Measurements from ENCODE around the gene WDR43.

WDR43 gene

GRCh38 chr2:28904802-28905457 is 10.5 kb downstream of the WDR43 start:
- Histone ChIP-seq H2BK5ac (ENCODE audit: low read length) (no peak overlapping the region), H3K18ac (ENCODE audit: low read length) (no peak overlapping the region), H3K4me2 (ENCODE audit: insufficient read depth, low read length, poor library complexity, severe bottlenecking) (no peak overlapping the region), H3K27ac (replicated peaks; ENCODE audit: low read length) (no peak overlapping the region), H3K4me1 (ENCODE audit: control insufficient read depth in 2 of 2, insufficient read depth in 1 of 2, low read depth in 1 of 2, low read length in 2 of 2) (peaks cover 0 to 4% of the 10 kb centered on the region in 2 donors), H3K9me3 (replicated peaks in 1 of 2; ENCODE audit: control insufficient read depth in 2 of 2, insufficient read depth in 1 of 2, low read depth in 1 of 2, low read length in 2 of 2) (no peaks in the 10 kb centered on the region), H4K8ac (ENCODE audit: low read depth, low read length) (no peak overlapping the region), H3K23ac (ENCODE audit: low read depth, low read length, poor library complexity) (no peak overlapping the region), H3K4me3 (ENCODE audit: low read length in 2 of 2) (no peak overlapping the region), H4K91ac (ENCODE audit: low read depth, low read length, poor library complexity) (no peak overlapping the region), H3K4ac (ENCODE audit: low read length) (no peak overlapping the region), H3K79me1 (ENCODE audit: low read depth, low read length) (peaks cover 3% of the 10 kb centered on the region), H3K14ac (ENCODE audit: low read length) (no peak overlapping the region), H3K27me3 (ENCODE audit: control insufficient read depth in 3 of 3, insufficient read depth in 3 of 3, low read depth in 1 of 3, low read length in 3 of 3) (no peaks in the 10 kb centered on the region), H2AK5ac (ENCODE audit: low read depth, low read length) (no peak overlapping the region), H2BK12ac (ENCODE audit: low read length) (no peak overlapping the region), H2AFZ (ENCODE audit: low read length) (no peak overlapping the region), H2BK120ac (ENCODE audit: low read depth, low read length) (no peak overlapping the region), H2BK15ac (ENCODE audit: low read length) (no peak overlapping the region), H3K9ac (ENCODE audit: low read depth, low read length, poor library complexity) (no peak overlapping the region), H3K36me3 (replicated peaks in 1 of 2; ENCODE audit: control insufficient read depth in 2 of 2, insufficient read depth in 2 of 2, low read length in 2 of 2) (peaks cover 28 to 90% of the 10 kb centered on the region in 2 donors)
- no CpG with 5 or more reads among the region's 2 CpGs for WGBS, 2 donors (ENCODE audit: extremely low coverage in 2 of 2, insufficient read length in 2 of 2, insufficient replicate concordance in 1 of 2)
- no peak for DNase-seq (ENCODE audit: low spot score)

- Histone ChIP-seq H3K4me3 (ENCODE audit: low read length in 2 of 2) (no peak overlapping the region), H3K4me2 (ENCODE audit: insufficient read depth, low read length, poor library complexity, severe bottlenecking) (no peak overlapping the region), H3K27ac (replicated peaks; ENCODE audit: low read length) (no peak overlapping the region), H4K8ac (ENCODE audit: low read depth, low read length) (no peak overlapping the region), H3K36me3 (replicated peaks in 1 of 2; ENCODE audit: control insufficient read depth in 2 of 2, insufficient read depth in 2 of 2, low read length in 2 of 2) (peaks cover 28 to 96% of the 10 kb centered on the region in 2 donors), H3K18ac (ENCODE audit: low read length) (no peak overlapping the region), H3K4ac (ENCODE audit: low read length) (no peak overlapping the region), H3K23ac (ENCODE audit: low read depth, low read length, poor library complexity) (no peak overlapping the region), H2BK5ac (ENCODE audit: low read length) (no peak overlapping the region), H2AFZ (ENCODE audit: low read length) (no peak overlapping the region), H3K4me1 (ENCODE audit: control insufficient read depth in 2 of 2, insufficient read depth in 1 of 2, low read depth in 1 of 2, low read length in 2 of 2) (peaks cover 0 to 4% of the 10 kb centered on the region in 2 donors), H3K79me1 (ENCODE audit: low read depth, low read length) (peaks cover 3% of the 10 kb centered on the region), H3K27me3 (ENCODE audit: control insufficient read depth in 3 of 3, insufficient read depth in 3 of 3, low read depth in 1 of 3, low read length in 3 of 3) (no peaks in the 10 kb centered on the region), H2BK15ac (ENCODE audit: low read length) (no peak overlapping the region), H2AK5ac (ENCODE audit: low read depth, low read length) (no peak overlapping the region), H4K91ac (ENCODE audit: low read depth, low read length, poor library complexity) (no peak overlapping the region), H3K9ac (ENCODE audit: low read depth, low read length, poor library complexity) (no peak overlapping the region), H2BK120ac (ENCODE audit: low read depth, low read length) (no peak overlapping the region), H2BK12ac (ENCODE audit: low read length) (no peak overlapping the region), H3K9me3 (replicated peaks in 1 of 2; ENCODE audit: control insufficient read depth in 2 of 2, insufficient read depth in 1 of 2, low read depth in 1 of 2, low read length in 2 of 2) (no peaks in the 10 kb centered on the region), H3K14ac (ENCODE audit: low read length) (no peak overlapping the region)
- no peak for DNase-seq (ENCODE audit: low spot score)
- WGBS, 2 donors (ENCODE audit: extremely low coverage in 2 of 2, insufficient read length in 2 of 2, insufficient replicate concordance in 1 of 2): no CpG with 5 or more reads among the region's 3 CpGs
Observed at GRCh38 chr2:28905533-28905932, 11.1 kb downstream of the WDR43 start.

- Histone ChIP-seq H3K9ac (ENCODE audit: low read depth, low read length, poor library complexity) (no peak overlapping the region), H3K79me1 (ENCODE audit: low read depth, low read length) (peaks cover 3% of the 10 kb centered on the region), H3K27ac (replicated peaks; ENCODE audit: low read length) (no peak overlapping the region), H3K4ac (ENCODE audit: low read length) (no peak overlapping the region), H3K14ac (ENCODE audit: low read length) (no peak overlapping the region), H3K4me3 (ENCODE audit: low read length in 2 of 2) (no peak overlapping the region), H2BK12ac (ENCODE audit: low read length) (no peak overlapping the region), H4K8ac (ENCODE audit: low read depth, low read length) (no peak overlapping the region), H2BK15ac (ENCODE audit: low read length) (no peak overlapping the region), H3K18ac (ENCODE audit: low read length) (no peak overlapping the region), H4K91ac (ENCODE audit: low read depth, low read length, poor library complexity) (no peak overlapping the region), H2BK120ac (ENCODE audit: low read depth, low read length) (no peak overlapping the region), H3K23ac (ENCODE audit: low read depth, low read length, poor library complexity) (no peak overlapping the region), H3K27me3 (ENCODE audit: control insufficient read depth in 3 of 3, insufficient read depth in 3 of 3, low read depth in 1 of 3, low read length in 3 of 3) (no peaks in the 10 kb centered on the region), H2AFZ (ENCODE audit: low read length) (no peak overlapping the region), H2AK5ac (ENCODE audit: low read depth, low read length) (no peak overlapping the region), H3K36me3 (replicated peaks in 1 of 2; ENCODE audit: control insufficient read depth in 2 of 2, insufficient read depth in 2 of 2, low read length in 2 of 2) (peaks cover 28 to 98% of the 10 kb centered on the region in 2 donors), H2BK5ac (ENCODE audit: low read length) (no peak overlapping the region), H3K9me3 (replicated peaks in 1 of 2; ENCODE audit: control insufficient read depth in 2 of 2, insufficient read depth in 1 of 2, low read depth in 1 of 2, low read length in 2 of 2) (no peaks in the 10 kb centered on the region), H3K4me1 (ENCODE audit: control insufficient read depth in 2 of 2, insufficient read depth in 1 of 2, low read depth in 1 of 2, low read length in 2 of 2) (no peaks in the 10 kb centered on the region), H3K4me2 (ENCODE audit: insufficient read depth, low read length, poor library complexity, severe bottlenecking) (no peak overlapping the region)
- DNase-seq (ENCODE audit: low spot score): no peak
- WGBS, 2 donors (ENCODE audit: extremely low coverage in 2 of 2, insufficient read length in 2 of 2, insufficient replicate concordance in 1 of 2): no CpG with 5 or more reads among the region's 4 CpGs
Observed at GRCh38 chr2:28906376-28906775, 11.9 kb downstream of the WDR43 start.

GRCh38 chr2:28906821-28907220 is 12.4 kb downstream of the WDR43 start:
- Histone ChIP-seq H3K4ac (ENCODE audit: low read length) (no peak overlapping the region), H3K14ac (ENCODE audit: low read length) (no peak overlapping the region), H2AFZ (ENCODE audit: low read length) (no peak overlapping the region), H3K79me1 (ENCODE audit: low read depth, low read length) (peaks cover 3% of the 10 kb centered on the region), H3K4me2 (ENCODE audit: insufficient read depth, low read length, poor library complexity, severe bottlenecking) (no peak overlapping the region), H3K27me3 (ENCODE audit: control insufficient read depth in 3 of 3, insufficient read depth in 3 of 3, low read depth in 1 of 3, low read length in 3 of 3) (no peaks in the 10 kb centered on the region), H2BK120ac (ENCODE audit: low read depth, low read length) (no peak overlapping the region), H3K27ac (replicated peaks; ENCODE audit: low read length) (no peak overlapping the region), H3K9ac (ENCODE audit: low read depth, low read length, poor library complexity) (no peak overlapping the region), H3K23ac (ENCODE audit: low read depth, low read length, poor library complexity) (no peak overlapping the region), H3K36me3 (replicated peaks in 1 of 2; ENCODE audit: control insufficient read depth in 2 of 2, insufficient read depth in 2 of 2, low read length in 2 of 2) (peaks cover 28 to 98% of the 10 kb centered on the region in 2 donors), H2BK15ac (ENCODE audit: low read length) (no peak overlapping the region), H2BK12ac (ENCODE audit: low read length) (no peak overlapping the region), H3K4me1 (ENCODE audit: control insufficient read depth in 2 of 2, insufficient read depth in 1 of 2, low read depth in 1 of 2, low read length in 2 of 2) (no peaks in the 10 kb centered on the region), H2BK5ac (ENCODE audit: low read length) (no peak overlapping the region), H3K4me3 (ENCODE audit: low read length in 2 of 2) (no peak overlapping the region), H3K18ac (ENCODE audit: low read length) (no peak overlapping the region), H4K8ac (ENCODE audit: low read depth, low read length) (no peak overlapping the region), H3K9me3 (replicated peaks in 1 of 2; ENCODE audit: control insufficient read depth in 2 of 2, insufficient read depth in 1 of 2, low read depth in 1 of 2, low read length in 2 of 2) (no peaks in the 10 kb centered on the region), H4K91ac (ENCODE audit: low read depth, low read length, poor library complexity) (no peak overlapping the region), H2AK5ac (ENCODE audit: low read depth, low read length) (no peak overlapping the region)
- no peak for DNase-seq (ENCODE audit: low spot score)
- WGBS, 2 donors (ENCODE audit: extremely low coverage in 2 of 2, insufficient read length in 2 of 2, insufficient replicate concordance in 1 of 2): no CpG with 5 or more reads among the region's 2 CpGs

Measured in neuronal stem cell (in vitro differentiated cells).